Calu3 (cell line): ENCODE results near the gene HLA-DQB1. TPM values are rescaled to one million over a fixed set of nuclear protein-coding genes. Genes with fewer than 3 reads are reported as not detected.

Source experiments
- BruUV-seq: library from RNA; stranded (reverse); fragments of 400-500 nt; replicated peaks from 2 replicates; lab custom pipeline; 2021; lab: Mats Ljungman, UMichigan
- CTCF ChIA-PET: fragments of 300-600 bp; sonication (Branson Sonifier 250); formaldehyde crosslinking; loops from one replicate; lab custom pipeline; 2022; ENCODE audit warnings: antibody characterized with exemption; lab: Charles Lee
- DNase-seq: peaks from one replicate; pipeline ENCODE4 v3.0.0; 2022
- H3K27ac Mint-ChIP-seq: one replicate; pipeline ENCODE4 v1.8.0; 2022; ENCODE audit warnings: mixed read lengths; ENCODE audit not compliant: unreplicated experiment
- H3K27me3 Mint-ChIP-seq: one replicate; pipeline ENCODE4 v1.8.0; 2022; ENCODE audit warnings: mixed read lengths; ENCODE audit not compliant: unreplicated experiment
- H3K36me3 Mint-ChIP-seq: one replicate; pipeline ENCODE4 v1.8.0; 2022; ENCODE audit warnings: mild to moderate bottlenecking, moderate library complexity, mixed read lengths; ENCODE audit not compliant: insufficient read depth, unreplicated experiment
- H3K4me1 Mint-ChIP-seq: one replicate; pipeline ENCODE4 v1.8.0; 2022; ENCODE audit warnings: mild to moderate bottlenecking, low read depth, mixed read lengths; ENCODE audit not compliant: unreplicated experiment
- H3K4me3 Mint-ChIP-seq: one replicate; pipeline ENCODE4 v1.8.0; 2022; ENCODE audit warnings: mild to moderate bottlenecking, low read depth, moderate library complexity, mixed read lengths; ENCODE audit not compliant: unreplicated experiment
- H3K9me3 Mint-ChIP-seq: one replicate; pipeline ENCODE4 v1.8.0; 2022; ENCODE audit warnings: low read depth, mixed read lengths; ENCODE audit not compliant: unreplicated experiment
- CTCF ChIP-seq: fragments of 200-600 bp; IDR thresholded peaks from one replicate; pipeline ENCODE4 v1.8.0; 2022; ENCODE audit warnings: antibody characterized with exemption; ENCODE audit not compliant: unreplicated experiment
- intact Hi-C: fragments of 100-400 bp; cut with micrococcal nuclease; formaldehyde crosslinking; loops from one replicate; pipeline ENCODE4 v1.10.0; 2022; ENCODE audit not compliant: unreplicated experiment
- total RNA-seq: library from RNA; stranded (reverse); gene quantifications from 2 replicates; pipeline ENCODE4 v1.2.3, GENCODE V29; 2022

Gene HLA-DQB1
- total RNA-seq, 1 experiment from 2014 or later: 190 TPM

DNA sequence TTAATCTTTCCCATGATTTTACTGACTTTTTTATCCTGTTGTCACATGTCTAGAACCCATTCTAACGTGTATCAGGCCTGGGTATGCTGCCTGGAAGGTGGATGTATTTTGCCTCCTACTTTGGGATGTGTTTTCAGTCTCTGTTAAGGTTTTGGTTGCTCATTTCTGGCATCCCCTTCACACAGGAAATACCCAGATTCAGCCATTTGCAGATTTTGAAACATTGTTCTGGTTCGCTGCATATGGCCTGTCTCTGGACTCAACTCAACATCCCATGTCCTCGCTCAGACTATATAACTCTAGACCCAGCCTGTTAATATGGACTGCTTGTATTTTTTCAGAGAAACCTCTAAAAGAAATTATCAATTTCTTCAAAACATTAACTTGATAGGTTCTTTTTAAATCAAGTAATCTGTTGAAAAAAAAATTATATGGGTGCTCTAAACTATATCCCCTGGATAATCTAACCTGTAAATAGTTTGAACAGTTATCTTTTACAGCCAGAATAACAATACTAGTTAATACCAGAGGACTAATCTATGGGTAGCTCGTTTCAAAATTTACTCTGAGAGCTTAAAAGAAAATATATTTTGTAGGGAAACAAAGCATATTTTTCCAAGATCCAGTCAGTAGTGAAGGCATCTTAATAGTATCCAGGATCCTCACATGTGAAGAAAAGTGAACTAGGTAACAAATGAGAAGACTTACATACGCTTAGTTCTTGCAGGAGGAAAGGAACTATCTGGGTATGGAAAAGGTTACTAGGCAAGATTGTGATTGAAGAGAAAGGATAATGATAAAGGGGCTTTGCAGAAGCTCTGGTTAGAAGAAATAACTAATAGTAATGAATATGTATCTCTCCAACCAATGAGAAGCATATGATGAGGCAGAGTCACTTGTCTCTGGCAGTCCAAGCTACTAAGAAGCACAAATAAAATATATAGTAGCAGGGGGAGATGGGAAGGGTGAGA is 23.4 kb upstream of the HLA-DQB1 start:
- no peaks in the 10 kb centered on the region for H3K4me1 Mint-ChIP-seq
- DNase-seq: no peak
- no peaks in the 10 kb centered on the region for H3K9me3 Mint-ChIP-seq
- TF ChIP-seq CTCF: no peak
- H3K27ac Mint-ChIP-seq: no peak overlapping the region
- no peak overlapping the region for H3K4me3 Mint-ChIP-seq
- CTCF ChIA-PET: no interaction called here
- H3K36me3 Mint-ChIP-seq: no peaks in the 10 kb centered on the region
- H3K27me3 Mint-ChIP-seq: peaks cover 75% of the 10 kb centered on the region
- intact Hi-C loops: no loop called here
- BruUV-seq: no TSS peak

DNA sequence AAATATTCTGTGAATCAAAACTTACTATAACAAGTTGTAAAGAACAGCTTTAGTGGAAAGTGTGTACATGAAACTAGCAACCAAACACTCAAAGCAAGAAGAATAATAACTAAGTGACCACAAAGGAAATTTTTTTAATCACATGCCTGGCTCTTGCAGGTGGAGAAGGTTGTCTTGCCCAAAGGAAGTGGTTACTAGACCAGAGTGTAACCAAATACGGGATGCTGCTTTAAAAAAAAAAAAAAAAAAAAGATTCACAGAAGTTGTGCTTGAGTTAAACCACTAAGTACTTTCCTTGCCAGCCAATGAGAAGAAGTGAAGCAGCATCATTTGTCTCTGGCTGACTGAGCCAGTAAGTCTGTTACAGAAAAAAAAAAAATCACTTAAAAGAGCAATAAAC is 19.1 kb upstream of the HLA-DQB1 start:
- intact Hi-C loops: no loop called here
- DNase-seq: no peak
- Mint-ChIP-seq H3K27me3 (peaks cover 89% of the 10 kb centered on the region), H3K4me3 (no peak overlapping the region), H3K36me3 (no peaks in the 10 kb centered on the region), H3K27ac (no peak overlapping the region), H3K4me1 (no peaks in the 10 kb centered on the region), H3K9me3 (no peaks in the 10 kb centered on the region)
- no peak for TF ChIP-seq CTCF
- CTCF ChIA-PET: interaction anchor here (0.7 kb wide), 1 partner anchor 532 kb away, joined by 7 read pairs; no protein-coding TSS in a partner anchor
- BruUV-seq: no TSS peak

GRCh38 chr6:32684246-32684645 is 17.8 kb upstream of the HLA-DQB1 start:
- no peaks in the 10 kb centered on the region for H3K4me1 Mint-ChIP-seq
- H3K4me3 Mint-ChIP-seq: no peak overlapping the region
- H3K27me3 Mint-ChIP-seq: peaks cover 89% of the 10 kb centered on the region
- intact Hi-C loops: no loop called here
- CTCF ChIA-PET: no interaction called here
- H3K36me3 Mint-ChIP-seq: no peaks in the 10 kb centered on the region
- H3K9me3 Mint-ChIP-seq: peaks cover 4% of the 10 kb centered on the region
- no peak for TF ChIP-seq CTCF
- no peak for DNase-seq
- H3K27ac Mint-ChIP-seq: no peak overlapping the region
- BruUV-seq: no TSS peak

DNA sequence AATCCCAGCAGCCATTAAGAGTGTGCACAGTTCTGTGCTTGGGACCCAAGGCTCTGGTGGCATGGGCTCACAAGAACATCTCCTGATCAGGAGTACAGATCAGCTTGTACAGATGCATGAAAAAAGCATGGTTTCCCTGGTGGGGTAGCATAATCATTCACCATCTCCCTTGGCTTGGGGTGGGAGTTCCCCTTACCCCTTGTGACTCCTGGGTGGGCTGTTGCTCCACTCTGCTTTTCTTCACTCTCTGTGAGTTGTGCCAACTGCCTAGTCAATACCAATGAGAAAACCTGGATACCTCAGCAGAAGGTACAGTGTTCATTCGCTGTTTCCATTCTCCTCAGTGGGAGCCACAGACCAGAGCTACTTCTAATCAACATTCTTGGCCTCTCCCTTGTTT is 13.6 kb upstream of the HLA-DQB1 start:
- intact Hi-C loops: no loop called here
- no peaks in the 10 kb centered on the region for H3K4me1 Mint-ChIP-seq
- H3K9me3 Mint-ChIP-seq: peaks cover 12% of the 10 kb centered on the region
- no TSS peak for BruUV-seq
- H3K27ac Mint-ChIP-seq: no peak overlapping the region
- H3K36me3 Mint-ChIP-seq: no peaks in the 10 kb centered on the region
- no peak for TF ChIP-seq CTCF
- H3K27me3 Mint-ChIP-seq: peaks cover 99% of the 10 kb centered on the region
- CTCF ChIA-PET: no interaction called here
- DNase-seq: no peak
- no peak overlapping the region for H3K4me3 Mint-ChIP-seq
